ENCODE data around the gene GALNT8.

The GALNT8 gene

GRCh38 chr12:4796694-4797482, 76.7 kb downstream of the GALNT8 start:
- no peak for DNase-seq (ENCODE audit: low spot score)

DNA sequence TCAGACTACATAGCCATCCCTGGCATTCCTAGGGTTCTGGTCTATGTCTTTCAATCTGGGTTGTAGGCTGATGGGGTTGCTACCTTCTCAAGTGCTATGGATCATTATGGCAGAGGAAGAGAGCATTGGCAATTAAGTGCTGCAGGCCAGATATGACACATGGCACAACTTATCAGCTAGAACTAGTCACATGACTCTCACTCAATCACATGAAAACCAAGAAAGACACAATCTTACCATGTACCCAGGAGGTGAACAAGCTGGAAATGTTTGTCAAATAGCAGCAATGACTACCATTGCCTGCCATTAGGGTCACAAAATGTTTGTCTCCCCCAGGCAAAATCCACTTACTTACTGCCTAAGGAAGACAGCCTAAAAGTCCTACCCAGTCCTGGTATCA, 80.4 kb downstream of the GALNT8 start:
- no peak for DNase-seq (ENCODE audit: low spot score)

DNA sequence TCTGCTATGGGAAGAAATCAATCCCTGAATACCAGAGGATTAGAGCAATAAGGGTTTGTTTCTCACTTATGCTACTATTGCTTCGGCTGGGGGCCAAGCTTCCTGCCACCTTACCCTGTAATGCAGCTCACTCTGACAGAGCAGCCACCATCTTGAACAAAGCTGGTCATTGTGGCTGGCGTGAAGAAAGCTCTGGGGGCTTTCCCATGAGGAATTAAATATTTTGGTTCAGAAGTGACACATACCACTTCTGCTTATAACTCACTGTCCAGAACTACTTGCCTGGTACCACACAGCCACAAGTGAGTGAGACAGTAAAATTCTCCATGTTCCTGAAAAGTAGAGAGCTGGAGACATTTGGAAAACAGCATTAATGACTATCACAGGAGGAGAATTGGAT, 82.6 kb downstream of the GALNT8 start:
- DNase-seq (ENCODE audit: low spot score), result no peak

- DNase-seq (ENCODE audit: low spot score), result no peak
These were observed 86.4 kb downstream of the GALNT8 start for GRCh38 chr12:4806439-4807115.

- DNase-seq (ENCODE audit: low spot score), result no peak
These were observed 87.0 kb downstream of the GALNT8 start for GRCh38 chr12:4807116-4807783.

DNA sequence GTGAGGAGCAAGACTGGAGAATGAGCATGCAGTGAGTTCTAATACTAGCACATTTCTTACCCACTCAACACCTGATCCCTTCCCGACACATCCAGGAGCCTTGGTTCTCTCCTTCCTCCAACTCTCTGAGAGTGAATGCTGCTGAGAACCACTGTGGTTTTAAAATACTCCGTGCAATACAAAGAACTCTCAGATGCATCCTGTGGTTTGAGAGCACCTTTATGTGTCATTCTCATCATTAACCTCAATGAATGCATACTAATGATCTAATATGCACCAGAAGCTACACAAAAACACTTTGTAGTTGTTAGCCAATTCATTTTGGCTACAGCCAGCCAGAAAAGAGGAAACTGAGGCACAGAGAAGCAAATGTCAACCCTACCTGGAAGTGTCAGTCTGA, 87.6 kb downstream of the GALNT8 start:
- DNase-seq (ENCODE audit: low spot score), result no peak

- no peak for DNase-seq (ENCODE audit: low spot score)
These were observed 88.8 kb downstream of the GALNT8 start for GRCh38 chr12:4809013-4809448.

DNA sequence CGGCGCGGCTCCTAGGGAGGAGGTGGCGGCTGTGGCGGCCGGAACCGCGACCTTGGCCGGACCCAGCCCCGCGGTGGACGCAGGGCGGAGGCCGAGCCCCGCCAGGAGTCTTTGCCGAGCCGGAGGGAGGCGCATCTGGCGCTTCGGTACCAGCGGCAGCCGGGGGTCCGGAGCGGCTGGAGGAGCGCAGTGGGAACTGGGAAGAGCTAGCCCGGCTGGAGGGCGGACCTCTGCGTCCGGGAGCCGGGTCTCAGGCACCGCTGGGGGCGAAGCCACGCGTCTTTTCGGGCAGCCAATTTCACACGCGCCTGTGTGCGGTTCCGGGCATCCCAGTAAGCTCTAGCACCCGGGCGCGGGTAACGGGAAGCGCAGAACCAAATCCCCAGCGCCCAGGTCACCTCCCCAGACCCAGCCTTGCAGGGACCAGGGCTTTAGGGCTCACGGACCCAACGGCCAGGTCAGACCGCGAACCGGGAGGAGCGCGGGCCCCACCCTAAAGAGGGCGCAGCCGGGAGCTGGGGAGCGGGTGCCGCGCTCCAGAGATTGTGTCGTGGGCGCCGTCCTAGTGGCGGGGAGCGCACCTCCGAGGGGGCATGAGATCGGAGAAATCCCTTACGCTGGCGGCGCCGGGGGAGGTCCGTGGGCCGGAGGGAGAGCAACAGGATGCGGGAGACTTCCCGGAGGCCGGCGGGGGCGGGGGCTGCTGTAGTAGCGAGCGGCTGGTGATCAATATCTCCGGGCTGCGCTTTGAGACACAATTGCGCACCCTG, 89.4 kb downstream of the GALNT8 start:
- DNase-seq (ENCODE audit: low spot score), result no peak

DNA sequence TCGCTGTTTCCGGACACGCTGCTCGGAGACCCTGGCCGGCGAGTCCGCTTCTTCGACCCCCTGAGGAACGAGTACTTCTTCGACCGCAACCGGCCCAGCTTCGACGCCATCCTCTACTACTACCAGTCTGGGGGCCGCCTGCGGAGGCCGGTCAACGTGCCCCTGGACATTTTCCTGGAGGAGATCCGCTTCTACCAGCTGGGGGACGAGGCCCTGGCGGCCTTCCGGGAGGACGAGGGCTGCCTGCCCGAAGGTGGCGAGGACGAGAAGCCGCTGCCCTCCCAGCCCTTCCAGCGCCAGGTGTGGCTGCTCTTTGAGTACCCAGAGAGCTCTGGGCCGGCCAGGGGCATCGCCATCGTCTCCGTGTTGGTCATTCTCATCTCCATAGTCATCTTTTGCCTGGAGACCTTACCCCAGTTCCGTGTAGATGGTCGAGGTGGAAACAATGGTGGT, 90.0 kb downstream of the GALNT8 start:
- no peak for DNase-seq (ENCODE audit: low spot score)

DNA sequence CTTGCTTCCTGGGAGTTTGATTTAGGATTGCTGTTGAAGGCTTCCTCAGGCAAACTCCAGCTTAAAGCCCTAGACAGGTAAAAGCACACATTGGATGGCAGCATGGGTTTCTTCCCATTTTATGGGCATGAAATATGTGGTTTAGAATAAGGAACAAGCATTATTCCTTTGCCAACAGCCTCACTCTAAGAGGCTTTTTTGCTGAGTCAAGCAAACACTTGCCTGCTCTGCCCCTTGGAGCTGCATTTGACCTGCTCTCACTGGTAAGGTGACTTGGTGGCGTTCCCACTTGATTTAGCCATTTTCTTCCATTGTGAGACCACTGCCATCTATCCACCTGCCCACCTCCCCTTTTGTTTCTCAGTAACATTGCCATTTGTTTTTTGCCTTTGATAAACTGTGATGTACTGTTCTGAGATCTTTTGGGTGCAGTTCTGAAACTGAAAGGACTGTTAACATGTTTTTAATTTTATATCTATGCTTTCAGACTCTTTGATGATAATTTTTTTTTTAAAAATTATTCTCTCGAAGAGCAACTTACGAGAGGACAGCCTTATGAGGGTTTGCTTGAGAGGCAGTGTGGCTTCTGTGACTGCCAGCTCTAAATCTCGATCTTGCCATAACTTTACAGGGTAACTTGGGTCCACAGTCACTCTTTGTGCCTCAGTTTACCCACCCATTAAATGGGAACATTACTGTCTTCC, 92.6 kb downstream of the GALNT8 start:
- no peak for DNase-seq (ENCODE audit: low spot score)

- DNase-seq (ENCODE audit: low spot score), result no peak
These were observed 93.5 kb downstream of the GALNT8 start for GRCh38 chr12:4813741-4814140.

- no peak for DNase-seq (ENCODE audit: low spot score)
These were observed 94.3 kb downstream of the GALNT8 start for GRCh38 chr12:4814485-4814884.

DNA sequence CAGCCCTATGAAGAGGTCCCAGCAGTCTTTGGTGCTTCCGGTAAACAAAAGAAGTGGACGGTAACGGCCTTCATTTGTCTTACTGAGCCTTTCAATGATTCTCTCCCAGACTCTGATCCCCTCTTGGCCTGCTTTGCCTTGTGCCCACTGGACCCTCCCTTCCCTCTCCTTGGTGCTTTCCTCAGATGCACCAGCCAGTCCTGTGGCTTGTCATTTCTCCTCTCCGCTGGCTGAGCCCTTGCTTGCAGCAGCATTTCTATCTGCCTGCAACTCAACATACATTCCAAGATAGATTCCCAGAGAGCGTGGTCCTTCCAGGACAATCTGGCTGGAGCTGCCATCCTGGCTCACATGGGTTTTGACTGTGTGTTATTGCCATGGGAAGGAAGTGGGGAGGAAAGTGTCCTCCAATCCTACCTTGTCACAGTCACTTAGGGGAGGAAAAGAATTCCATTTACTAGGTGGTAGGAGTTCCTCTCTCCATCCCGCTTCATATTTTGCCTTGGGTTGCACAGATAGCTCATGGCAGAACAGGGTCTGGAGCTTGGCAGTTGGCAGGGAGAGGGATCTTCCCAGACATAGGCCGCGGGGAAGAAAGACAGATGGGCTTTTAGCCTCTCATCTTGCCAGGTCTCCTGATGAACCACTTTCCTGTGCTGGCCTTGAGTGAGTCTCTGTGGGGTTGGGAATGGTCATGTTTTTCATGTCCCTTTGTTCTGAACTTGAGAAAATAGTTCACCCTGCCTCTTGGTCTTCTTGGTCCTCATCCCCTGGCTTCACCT, 96.7 kb downstream of the GALNT8 start:
- DNase-seq (ENCODE audit: low spot score), result no peak

DNA sequence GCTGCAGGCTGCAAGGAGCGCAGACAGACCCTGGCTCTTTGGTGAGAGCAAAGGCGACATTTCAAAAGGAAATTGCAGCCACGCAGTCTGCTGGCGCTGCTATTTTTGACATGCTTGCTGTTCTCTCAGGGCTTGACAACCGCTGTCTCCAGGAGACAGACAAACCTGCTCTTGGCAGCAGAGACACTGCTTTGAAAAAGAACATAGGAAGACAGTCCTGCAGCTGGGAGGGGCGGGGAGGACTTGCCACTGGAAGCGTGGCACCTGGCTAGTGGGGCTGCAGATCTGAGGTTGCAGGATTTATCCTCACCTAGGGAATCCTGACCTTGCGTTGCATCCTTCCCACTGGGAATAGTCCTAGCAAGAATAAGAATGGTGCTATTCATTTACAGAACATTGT, 97.7 kb downstream of the GALNT8 start:
- no peak for DNase-seq (ENCODE audit: low spot score)

DNA sequence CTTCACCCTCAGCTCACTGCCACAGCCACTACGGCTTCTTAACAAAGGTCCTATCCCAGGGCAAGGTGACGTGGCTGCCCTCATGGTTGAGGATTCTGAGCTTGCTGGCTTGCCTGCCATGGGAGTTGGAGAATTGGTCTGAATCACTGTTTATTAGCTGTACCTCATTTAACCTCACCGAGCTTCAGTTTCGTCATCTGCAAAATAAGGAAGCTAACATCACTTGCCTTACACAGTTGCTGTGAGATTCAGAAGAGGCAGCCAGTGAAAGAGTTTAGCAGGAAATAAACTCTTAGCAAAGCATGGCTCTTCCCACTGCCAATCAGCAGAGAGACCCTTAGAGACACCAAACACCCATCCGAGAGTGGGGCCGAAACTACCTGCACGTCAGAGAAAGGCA, 99.5 kb downstream of the GALNT8 start:
- peak; percentile 25 for DNase-seq (ENCODE audit: low spot score)

- DNase-seq (ENCODE audit: low spot score), result no peak
These were observed 100.8 kb downstream of the GALNT8 start for GRCh38 chr12:4820971-4821370.
